Transverse colon (tissue), 4 donors: Measurements from ENCODE around the gene LRRC4C. TPM values are rescaled to one million over a fixed set of nuclear protein-coding genes. Genes with fewer than 3 reads are reported as not detected.

ENCODE experiments used
- DNase-seq: peaks from one replicate; pipeline ENCODE4 v3.0.0-alpha.2; 2019
- H3K27ac ChIP-seq, 4 donors: fragments of 200-600 bp; sonication (generic); 2 replicates each; pipeline ENCODE4 v1.5.1; 2016 to 2018; ENCODE audit warnings: inconsistent platforms in 4 of 4
- H3K27me3 ChIP-seq: fragments of 200-600 bp; sonication (generic); 2 replicates; pipeline ENCODE4 v1.5.1; 2017; ENCODE audit warnings: inconsistent platforms
- H3K36me3 ChIP-seq, 4 donors: fragments of 200-600 bp; sonication (generic); 2 replicates each; pipeline ENCODE4 v1.5.1; 2017 to 2019; ENCODE audit warnings: inconsistent platforms in 4 of 4
- H3K4me1 ChIP-seq, 4 donors: fragments of 200-600 bp; sonication (generic); 2 replicates each; pipeline ENCODE4 v1.5.1; 2017 to 2020; ENCODE audit warnings: inconsistent platforms in 4 of 4
- H3K4me3 ChIP-seq, 4 donors: fragments of 200-600 bp; sonication (generic); 1 replicate in 1 of 4; 2 replicates in 3 of 4; pipeline versions ENCODE4 v1.5.1 to v1.6.1; 2017 to 2019; ENCODE audit warnings: inconsistent platforms in 4 of 4
- H3K9me3 ChIP-seq, 2 donors: fragments of 200-600 bp; sonication (generic); 2 replicates each; pipeline ENCODE4 v1.5.1; 2017 to 2019; ENCODE audit warnings: inconsistent platforms in 2 of 2
- EP300 ChIP-seq: sonication (generic); formaldehyde crosslinking; IDR thresholded peaks from one replicate; pipeline ENCODE4 v1.6.1; 2017; ENCODE audit warnings: antibody characterized with exemption, low read depth
- POLR2A ChIP-seq: fragments of 450-650 bp; IDR thresholded peaks from one replicate; pipeline ENCODE4 v1.6.1; 2016; ENCODE audit warnings: antibody characterized with exemption, mild to moderate bottlenecking, moderate library complexity
- POLR2AphosphoS5 ChIP-seq, 3 donors: sonication (generic); formaldehyde crosslinking; IDR thresholded peaks; one replicate each; pipeline ENCODE4 v1.6.1; 2016; ENCODE audit warnings: antibody characterized with exemption in 3 of 3
- WGBS, 2 donors: methylation state at CpG; one replicate each; pipeline ENCODE4 v1.1.5; 2018; ENCODE audit warnings: low coverage in 1 of 2; 5-methylcytosine and 5-hydroxymethylcytosine counted together
- in situ Hi-C, 4 donors: fragments of 200-750 bp; cut with MboI; loops; one replicate each; pipeline versions ENCODE4 v1.15.0 to v1.15.1; 2017; ENCODE audit warnings: low sequenced_read_pairs in 3 of 4, low pct_ligation_motif_present in 1 of 4, low pct_unique_long_range_greater_than_20kb in 1 of 4
- intact Hi-C: fragments of 100-400 bp; cut with DNase I; formaldehyde crosslinking; loops from one replicate; pipeline ENCODE4 v1.15.1; 2023; ENCODE audit warnings: low total_unique reads
- total RNA-seq, 4 donors: library from RNA; depleted of rRNA; stranded (reverse); fragments of >200 nt; gene quantifications; one replicate each; pipeline ENCODE4 v1.1.0, GENCODE V29; 2016
- TF ChIP-seq, protein P1 (sequence below), 5 experiments: fragments of 200-600 bp in 3 of 5; fragments of 450-650 bp in 2 of 5; sonication (generic) in 3 of 5; IDR thresholded peaks; 1 replicate in 2 of 5; 2 replicates in 3 of 5; pipeline ENCODE4 v1.5.1; 2016 to 2017; ENCODE audit warnings: antibody characterized with exemption in 5 of 5, inconsistent platforms in 3 of 5, mild to moderate bottlenecking in 2 of 5, moderate library complexity in 1 of 5

LRRC4C gene
- total RNA-seq, 4 donors from 2014 or later, result 0.55 to 1.9 (median 0.64) TPM; not detected in 1

DNA sequence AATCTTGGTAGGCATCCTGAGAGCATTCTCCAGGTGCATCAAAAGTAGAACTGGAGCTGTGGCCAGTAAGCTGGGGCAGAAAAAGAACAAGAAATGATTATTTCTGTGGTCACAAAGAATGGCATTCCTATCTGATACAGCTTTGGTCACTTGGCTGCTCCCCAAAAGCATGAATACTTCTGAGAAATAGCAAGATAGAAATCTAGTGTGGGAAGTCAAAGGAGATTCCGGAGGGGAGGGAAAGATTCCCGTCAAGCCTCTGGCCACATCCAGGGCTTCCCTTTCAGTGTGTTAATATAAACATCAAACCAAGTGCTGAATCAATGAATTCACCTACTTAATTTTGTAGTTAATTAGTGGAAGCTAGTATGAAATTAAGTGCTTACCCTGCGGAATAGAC lies 1185.4 kb downstream of the LRRC4C start:
- H3K4me3 ChIP-seq, result no peak overlapping the region
- no peak for DNase-seq
- WGBS, 2 donors, result 54 to 57% methylated on average over 3 of the region's 3 CpGs
- no peaks in the 10 kb centered on the region for H3K9me3 ChIP-seq
- H3K36me3 ChIP-seq, result no peaks in the 10 kb centered on the region
- no peaks in the 10 kb centered on the region for H3K4me1 ChIP-seq
- H3K27me3 ChIP-seq, result no peaks in the 10 kb centered on the region
- TF ChIP-seq EP300 (no peak), POLR2AphosphoS5 (IDR thresholded peaks at IDR 0.05) (no peak), POLR2A (no peak)
- TF ChIP-seq, protein P1, sequence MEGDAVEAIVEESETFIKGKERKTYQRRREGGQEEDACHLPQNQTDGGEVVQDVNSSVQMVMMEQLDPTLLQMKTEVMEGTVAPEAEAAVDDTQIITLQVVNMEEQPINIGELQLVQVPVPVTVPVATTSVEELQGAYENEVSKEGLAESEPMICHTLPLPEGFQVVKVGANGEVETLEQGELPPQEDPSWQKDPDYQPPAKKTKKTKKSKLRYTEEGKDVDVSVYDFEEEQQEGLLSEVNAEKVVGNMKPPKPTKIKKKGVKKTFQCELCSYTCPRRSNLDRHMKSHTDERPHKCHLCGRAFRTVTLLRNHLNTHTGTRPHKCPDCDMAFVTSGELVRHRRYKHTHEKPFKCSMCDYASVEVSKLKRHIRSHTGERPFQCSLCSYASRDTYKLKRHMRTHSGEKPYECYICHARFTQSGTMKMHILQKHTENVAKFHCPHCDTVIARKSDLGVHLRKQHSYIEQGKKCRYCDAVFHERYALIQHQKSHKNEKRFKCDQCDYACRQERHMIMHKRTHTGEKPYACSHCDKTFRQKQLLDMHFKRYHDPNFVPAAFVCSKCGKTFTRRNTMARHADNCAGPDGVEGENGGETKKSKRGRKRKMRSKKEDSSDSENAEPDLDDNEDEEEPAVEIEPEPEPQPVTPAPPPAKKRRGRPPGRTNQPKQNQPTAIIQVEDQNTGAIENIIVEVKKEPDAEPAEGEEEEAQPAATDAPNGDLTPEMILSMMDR (IDR thresholded peaks at IDR 0.05), result no peak
- intact Hi-C loops, result no loop called here
- in situ Hi-C loops, result no loop called here
- no peak overlapping the region for H3K27ac ChIP-seq

DNA sequence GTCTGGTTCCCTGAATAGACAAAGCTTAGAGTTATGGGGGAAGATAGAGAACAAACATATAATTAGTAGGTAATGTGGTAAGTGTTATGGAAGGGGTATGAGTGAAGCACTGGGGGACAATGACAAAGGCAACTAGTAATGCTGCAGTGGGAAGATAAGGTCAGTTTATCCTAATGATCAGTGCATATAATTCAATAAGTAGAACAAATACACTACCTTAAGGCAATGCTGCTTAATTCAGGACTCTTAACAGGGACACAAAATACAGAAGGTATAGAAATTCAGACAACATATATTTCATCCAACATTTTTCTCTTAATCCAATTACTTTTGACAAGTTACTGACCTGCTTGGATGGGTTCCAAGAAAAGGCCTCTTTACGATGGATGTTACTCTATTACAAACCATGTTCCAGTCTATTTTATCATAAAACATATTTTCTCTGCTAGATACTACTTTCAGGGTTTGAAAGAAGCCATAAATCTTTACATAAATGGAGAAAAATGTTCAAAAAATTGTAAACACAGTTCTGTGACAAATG lies 1186.2 kb downstream of the LRRC4C start:
- DNase-seq, result no peak
- Histone ChIP-seq H3K27me3 (no peaks in the 10 kb centered on the region), H3K4me3 (no peak overlapping the region), H3K27ac (no peak overlapping the region), H3K36me3 (no peaks in the 10 kb centered on the region), H3K9me3 (no peaks in the 10 kb centered on the region), H3K4me1 (no peaks in the 10 kb centered on the region)
- no peak for TF ChIP-seq POLR2A
- TF ChIP-seq EP300, result no peak
- no peak for TF ChIP-seq POLR2AphosphoS5 (IDR thresholded peaks at IDR 0.05)
- TF ChIP-seq, protein P1 (IDR thresholded peaks at IDR 0.05), result no peak
- 21 to 49% methylated on average over 1 of the region's 1 CpG for WGBS, 2 donors
- intact Hi-C loops (no loop called here), in situ Hi-C loops (no loop called here)

DNA sequence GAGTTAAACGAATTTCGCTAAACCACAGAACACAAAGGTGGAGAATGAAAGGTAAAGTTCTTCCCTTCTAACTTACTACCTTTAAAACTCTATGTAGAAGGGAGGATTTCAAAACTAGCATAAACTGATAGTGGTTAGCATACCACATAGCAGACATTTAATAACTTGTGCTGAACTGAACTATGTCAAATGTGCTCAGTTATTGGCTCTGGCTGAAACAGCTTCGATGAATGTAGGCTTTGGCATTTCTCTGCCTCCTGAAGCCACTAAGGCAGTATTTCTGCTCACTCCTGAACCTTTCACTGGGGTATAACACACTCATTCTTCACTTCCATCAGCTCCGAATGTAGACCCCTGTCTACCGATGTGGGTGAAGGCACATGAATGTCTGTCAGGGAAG lies 1188.1 kb downstream of the LRRC4C start:
- in situ Hi-C loops (no loop called here), intact Hi-C loops (no loop called here)
- no peak overlapping the region for H3K27ac ChIP-seq
- no peaks in the 10 kb centered on the region for H3K4me1 ChIP-seq
- H3K4me3 ChIP-seq, result no peak overlapping the region
- H3K9me3 ChIP-seq, result no peaks in the 10 kb centered on the region
- no peaks in the 10 kb centered on the region for H3K36me3 ChIP-seq
- no peaks in the 10 kb centered on the region for H3K27me3 ChIP-seq
- no peak for DNase-seq
- WGBS, 2 donors, result 88 to 100% methylated on average over 1 to 5 of the region's 5 CpGs
- no peak for TF ChIP-seq EP300
- TF ChIP-seq, protein P1 (IDR thresholded peaks at IDR 0.05), result no peak
- no peak for TF ChIP-seq POLR2AphosphoS5 (IDR thresholded peaks at IDR 0.05)
- TF ChIP-seq POLR2A, result no peak

DNA sequence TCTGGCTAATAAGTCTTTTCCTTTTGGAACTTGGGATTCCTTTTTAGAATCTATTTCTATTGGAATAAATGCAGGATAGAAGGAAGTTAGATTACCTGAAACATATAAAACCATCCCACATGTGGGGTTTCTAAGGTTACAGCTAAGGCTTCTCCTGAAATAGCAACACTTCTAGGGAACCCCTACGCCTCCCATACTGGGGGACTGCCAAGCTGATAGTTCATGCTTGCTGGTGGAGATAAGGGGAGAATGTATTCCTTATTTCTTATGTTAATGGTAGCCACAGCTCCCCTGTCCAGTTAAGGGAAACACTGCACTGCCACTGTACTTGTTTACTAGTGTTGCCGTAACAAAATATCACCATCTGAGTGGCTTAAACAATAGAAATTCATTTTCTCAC lies 1189.6 kb downstream of the LRRC4C start:
- Histone ChIP-seq H3K9me3 (no peaks in the 10 kb centered on the region), H3K36me3 (no peaks in the 10 kb centered on the region), H3K27me3 (no peaks in the 10 kb centered on the region), H3K4me1 (no peaks in the 10 kb centered on the region), H3K27ac (no peak overlapping the region), H3K4me3 (no peak overlapping the region)
- intact Hi-C loops, result no loop called here
- in situ Hi-C loops, result no loop called here
- no peak for DNase-seq
- TF ChIP-seq POLR2AphosphoS5 (IDR thresholded peaks at IDR 0.05) (no peak), EP300 (no peak)
- WGBS, 2 donors, result 57 to 67% methylated on average over 1 to 2 of the region's 2 CpGs

GRCh38 chr11:40268551-40268950 lies 1190.9 kb downstream of the LRRC4C start:
- TF ChIP-seq, protein P1 (IDR thresholded peaks at IDR 0.05), result no peak
- TF ChIP-seq POLR2AphosphoS5 (IDR thresholded peaks at IDR 0.05) (no peak), EP300 (no peak), POLR2A (no peak)
- H3K9me3 ChIP-seq, result no peaks in the 10 kb centered on the region
- in situ Hi-C loops (no loop called here), intact Hi-C loops (no loop called here)
- no peaks in the 10 kb centered on the region for H3K27me3 ChIP-seq
- no peaks in the 10 kb centered on the region for H3K4me1 ChIP-seq
- WGBS, 2 donors, result 80 to 93% methylated on average over 2 of the region's 2 CpGs
- no peaks in the 10 kb centered on the region for H3K36me3 ChIP-seq
- no peak overlapping the region for H3K27ac ChIP-seq
- H3K4me3 ChIP-seq, result no peak overlapping the region
- DNase-seq, result no peak
